Measurements from ENCODE around the gene TCHHL1. TPM values are rescaled to one million over a fixed set of nuclear protein-coding genes. Genes with fewer than 3 reads are reported as not detected.

TCHHL1 gene
- total RNA-seq, 2 donors from 2014 or later = not detected

GRCh38 chr1:152072311-152072710 is 16.6 kb downstream of the TCHHL1 start:
- Mint-ChIP-seq H3K4me1 (ENCODE audit: low read depth) (no peaks in the 10 kb centered on the region), H3K4me3 (no peak overlapping the region), H3K27me3 (ENCODE audit: low read depth) (peaks cover 49% of the 10 kb centered on the region), H3K9me3 (no peaks in the 10 kb centered on the region), H3K27ac (no peak overlapping the region), H3K36me3 (ENCODE audit: insufficient read depth in 2 of 2) (no peaks in the 10 kb centered on the region)
- ATAC-seq (replicated peaks in 1 of 2) (no peak), DNase-seq (no peak)

- Mint-ChIP-seq H3K4me1 (ENCODE audit: low read depth) (no peaks in the 10 kb centered on the region), H3K27ac (no peak overlapping the region), H3K27me3 (ENCODE audit: low read depth) (peaks cover 50% of the 10 kb centered on the region), H3K9me3 (no peaks in the 10 kb centered on the region), H3K4me3 (no peak overlapping the region), H3K36me3 (ENCODE audit: insufficient read depth in 2 of 2) (no peaks in the 10 kb centered on the region)
- no peak for DNase-seq
- ATAC-seq (replicated peaks in 1 of 2) = no peak
Observed at GRCh38 chr1:152071123-152071522, 17.7 kb downstream of the TCHHL1 start.

GRCh38 chr1:152067929-152068328 is 20.9 kb downstream of the TCHHL1 start:
- Mint-ChIP-seq H3K36me3 (ENCODE audit: insufficient read depth in 2 of 2) (no peaks in the 10 kb centered on the region), H3K9me3 (no peaks in the 10 kb centered on the region), H3K4me3 (no peak overlapping the region)

GRCh38 chr1:152067150-152067549 is 21.7 kb downstream of the TCHHL1 start:
- H3K9me3 Mint-ChIP-seq = no peaks in the 10 kb centered on the region
- no peak overlapping the region for H3K27ac Mint-ChIP-seq
- H3K36me3 Mint-ChIP-seq (ENCODE audit: insufficient read depth in 2 of 2) = no peaks in the 10 kb centered on the region
- no peak overlapping the region for H3K4me3 Mint-ChIP-seq
- no peak for DNase-seq
- ATAC-seq (replicated peaks in 1 of 2) = no peak
- peaks cover 37% of the 10 kb centered on the region for H3K27me3 Mint-ChIP-seq (ENCODE audit: low read depth)
- H3K4me1 Mint-ChIP-seq (ENCODE audit: low read depth) = no peaks in the 10 kb centered on the region

More at GRCh38 chr1:152067929-152068328, 20.9 kb downstream of the TCHHL1 start:
- H3K27me3 Mint-ChIP-seq (ENCODE audit: low read depth) = peaks cover 37% of the 10 kb centered on the region
- H3K4me1 Mint-ChIP-seq (ENCODE audit: low read depth) = no peaks in the 10 kb centered on the region
- no peak overlapping the region for H3K27ac Mint-ChIP-seq
- ATAC-seq (replicated peaks in 1 of 2) = no peak
- no peak for DNase-seq

GRCh38 chr1:152061952-152062351 is 26.9 kb downstream of the TCHHL1 start:
- Mint-ChIP-seq H3K4me1 (ENCODE audit: low read depth) (no peaks in the 10 kb centered on the region), H3K36me3 (ENCODE audit: insufficient read depth in 2 of 2) (no peaks in the 10 kb centered on the region), H3K27me3 (ENCODE audit: low read depth) (peaks cover 29% of the 10 kb centered on the region), H3K27ac (no peak overlapping the region), H3K9me3 (no peaks in the 10 kb centered on the region), H3K4me3 (no peak overlapping the region)
- ATAC-seq (replicated peaks in 1 of 2) = no peak
- no peak for DNase-seq

- ATAC-seq (replicated peaks in 1 of 2) (no peak), DNase-seq (no peak)
- no peaks in the 10 kb centered on the region for H3K36me3 Mint-ChIP-seq (ENCODE audit: insufficient read depth in 2 of 2)
- peaks cover 20% of the 10 kb centered on the region for H3K4me1 Mint-ChIP-seq (ENCODE audit: low read depth)
- no peak overlapping the region for H3K27ac Mint-ChIP-seq
- H3K9me3 Mint-ChIP-seq = no peaks in the 10 kb centered on the region
- H3K27me3 Mint-ChIP-seq (ENCODE audit: low read depth) = peaks cover 16% of the 10 kb centered on the region
- H3K4me3 Mint-ChIP-seq = no peak overlapping the region
Observed at GRCh38 chr1:152053375-152053774, 35.5 kb downstream of the TCHHL1 start.

GRCh38 chr1:152052606-152053005 is 36.3 kb downstream of the TCHHL1 start:
- no peak overlapping the region for H3K27ac Mint-ChIP-seq
- peak; percentile 84 to 86 for DNase-seq

GRCh38 chr1:152050886-152051675 is 37.8 kb downstream of the TCHHL1 start:
- peaks cover 10% of the 10 kb centered on the region for H3K27me3 Mint-ChIP-seq (ENCODE audit: low read depth)
- no peak overlapping the region for H3K4me3 Mint-ChIP-seq
- no peak overlapping the region for H3K27ac Mint-ChIP-seq

More at GRCh38 chr1:152052606-152053005, 36.3 kb downstream of the TCHHL1 start:
- no peak for ATAC-seq (replicated peaks in 1 of 2)
- H3K9me3 Mint-ChIP-seq = no peaks in the 10 kb centered on the region
- H3K4me3 Mint-ChIP-seq = no peak overlapping the region
- H3K36me3 Mint-ChIP-seq (ENCODE audit: insufficient read depth in 2 of 2) = no peaks in the 10 kb centered on the region
- peaks cover 10% of the 10 kb centered on the region for H3K27me3 Mint-ChIP-seq (ENCODE audit: low read depth)
- peaks cover 27% of the 10 kb centered on the region for H3K4me1 Mint-ChIP-seq (ENCODE audit: low read depth)

GRCh38 chr1:152049291-152050083 is 39.4 kb downstream of the TCHHL1 start:
- H3K36me3 Mint-ChIP-seq (ENCODE audit: insufficient read depth in 2 of 2) = no peaks in the 10 kb centered on the region

More at GRCh38 chr1:152050886-152051675, 37.8 kb downstream of the TCHHL1 start:
- no peaks in the 10 kb centered on the region for H3K9me3 Mint-ChIP-seq
- H3K36me3 Mint-ChIP-seq (ENCODE audit: insufficient read depth in 2 of 2) = no peaks in the 10 kb centered on the region
- peaks cover 33% of the 10 kb centered on the region for H3K4me1 Mint-ChIP-seq (ENCODE audit: low read depth)
- DNase-seq = no peak
- ATAC-seq (replicated peaks in 1 of 2) = no peak

GRCh38 chr1:152048416-152049009 is 40.4 kb downstream of the TCHHL1 start:
- peak; percentile 42 to 52 for ATAC-seq (replicated peaks in 1 of 2)
- Mint-ChIP-seq H3K4me1 (ENCODE audit: low read depth) (peaks cover 39% of the 10 kb centered on the region), H3K9me3 (no peaks in the 10 kb centered on the region), H3K27ac (peak overlapping the region; percentile 99), H3K27me3 (ENCODE audit: low read depth) (peaks cover 2% of the 10 kb centered on the region), H3K4me3 (peak overlapping the region; percentile 79 to 91), H3K36me3 (ENCODE audit: insufficient read depth in 2 of 2) (no peaks in the 10 kb centered on the region)
- peak; percentile 73 for DNase-seq

More at GRCh38 chr1:152049291-152050083, 39.4 kb downstream of the TCHHL1 start:
- peaks cover 10% of the 10 kb centered on the region for H3K27me3 Mint-ChIP-seq (ENCODE audit: low read depth)
- no peaks in the 10 kb centered on the region for H3K9me3 Mint-ChIP-seq
- no peak overlapping the region for H3K27ac Mint-ChIP-seq
- no peak for DNase-seq
- peaks cover 39% of the 10 kb centered on the region for H3K4me1 Mint-ChIP-seq (ENCODE audit: low read depth)
- H3K4me3 Mint-ChIP-seq = peak overlapping the region in 1 of 2 donors; percentile 44
- no peak for ATAC-seq (replicated peaks in 1 of 2)

GRCh38 chr1:152047730-152048415 is 41.0 kb downstream of the TCHHL1 start:
- Mint-ChIP-seq H3K27ac (peak overlapping the region; percentile 99), H3K27me3 (ENCODE audit: low read depth) (no peaks in the 10 kb centered on the region), H3K36me3 (ENCODE audit: insufficient read depth in 2 of 2) (no peaks in the 10 kb centered on the region), H3K4me1 (ENCODE audit: low read depth) (peaks cover 39% of the 10 kb centered on the region), H3K9me3 (no peaks in the 10 kb centered on the region), H3K4me3 (peak overlapping the region; percentile 79 to 91)
- DNase-seq (peak; percentile 91 to 93), ATAC-seq (replicated peaks in 1 of 2) (peak; percentile 95 to 96)

- Mint-ChIP-seq H3K27ac (peak overlapping the region; percentile 99), H3K9me3 (no peaks in the 10 kb centered on the region), H3K4me1 (ENCODE audit: low read depth) (peaks cover 34% of the 10 kb centered on the region), H3K4me3 (peak overlapping the region; percentile 79 to 91), H3K36me3 (ENCODE audit: insufficient read depth in 2 of 2) (no peaks in the 10 kb centered on the region), H3K27me3 (ENCODE audit: low read depth) (no peaks in the 10 kb centered on the region)
- no peak for DNase-seq
- ATAC-seq (replicated peaks in 1 of 2) = no peak
Observed at GRCh38 chr1:152047413-152047729, 41.5 kb downstream of the TCHHL1 start.

Data from activated T-cell treated with anti-CD3 and anti-CD28 coated beads, Interleukin-2, amount 50 U/mL, for 72 hours (primary cell).